ENCODE data around the gene ARHGAP28.

Gene ARHGAP28

DNA sequence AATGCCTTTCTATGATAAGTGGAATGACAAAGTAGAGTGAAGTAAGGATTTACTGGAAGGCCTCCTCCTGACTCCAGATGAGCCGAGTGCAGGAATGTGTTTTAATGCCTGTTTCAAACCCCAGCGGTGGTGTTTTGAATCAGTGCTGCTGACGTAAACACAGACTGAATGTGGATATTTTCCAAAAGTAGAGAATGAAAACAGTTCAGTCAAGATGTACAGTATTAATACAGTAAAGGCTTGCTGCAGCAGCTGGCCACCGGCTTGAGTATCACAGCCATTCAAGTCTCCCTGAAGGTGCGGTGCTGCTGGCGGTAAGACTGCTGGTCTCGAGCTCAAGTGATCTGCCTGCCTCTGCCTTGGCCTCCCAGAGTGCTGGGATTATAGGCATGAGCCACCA is 46.7 kb downstream of the ARHGAP28 start:
- H3K9me3 ChIP-seq (ENCODE audit: control insufficient read depth, low read length) = no peaks in the 10 kb centered on the region
- H3K36me3 ChIP-seq (ENCODE audit: control insufficient read depth in 1 of 2, insufficient read depth in 2 of 2, low read depth in 1 of 2, low read length in 2 of 2) = no peaks in the 10 kb centered on the region
- no peak overlapping the region for H3K27ac ChIP-seq (ENCODE audit: low read length, poor library complexity, severe bottlenecking)
- H3K27me3 ChIP-seq (ENCODE audit: control insufficient read depth in 1 of 2, insufficient read depth in 1 of 2, low read length in 2 of 2) = no peaks in the 10 kb centered on the region
- H3K4me3 ChIP-seq (ENCODE audit: insufficient read depth in 1 of 2, low read depth in 1 of 2, low read length in 2 of 2) = peak overlapping the region in 1 of 2 experiments; percentile 44
- no peak overlapping the region for H3K18ac ChIP-seq (ENCODE audit: low read depth in 1 of 2, low read length in 2 of 2)
- no peak overlapping the region for H3K14ac ChIP-seq (ENCODE audit: low read length in 2 of 2)
- no peak overlapping the region for H2BK120ac ChIP-seq (ENCODE audit: low read depth, low read length)
- no peak overlapping the region for H2AFZ ChIP-seq (ENCODE audit: low read depth, low read length)
- peak; percentile 71 for DNase-seq
- H2BK15ac ChIP-seq (ENCODE audit: low read depth, poor library complexity, severe bottlenecking) = no peak overlapping the region
- H2BK5ac ChIP-seq (ENCODE audit: low read depth, low read length, poor library complexity, severe bottlenecking) = no peak overlapping the region
- H3K79me1 ChIP-seq (replicated peaks; ENCODE audit: low read length, poor library complexity, severe bottlenecking) = peaks cover 2% of the 10 kb centered on the region
- peaks cover 11% of the 10 kb centered on the region for H3K4me1 ChIP-seq (ENCODE audit: control insufficient read depth, insufficient read depth, low read depth, low read length)
- H3K4me2 ChIP-seq (ENCODE audit: low read length, poor library complexity, severe bottlenecking) = no peak overlapping the region
- no peak overlapping the region for H2AK5ac ChIP-seq (ENCODE audit: low read length, severe bottlenecking)
- H4K91ac ChIP-seq (ENCODE audit: low read length) = no peak overlapping the region
- H3K9ac ChIP-seq (ENCODE audit: low read length) = peak overlapping the region; percentile 81
- H4K8ac ChIP-seq (ENCODE audit: low read length) = peak overlapping the region; percentile 84
- no peak overlapping the region for H3K4ac ChIP-seq (ENCODE audit: low read depth in 1 of 2, low read length in 2 of 2)
- no peak overlapping the region for H3K23ac ChIP-seq (ENCODE audit: low read length in 2 of 2)
- WGBS = 60% methylated on average over 7 of the region's 7 CpGs
- H2BK12ac ChIP-seq (ENCODE audit: low read length in 2 of 2) = peak overlapping the region in 1 of 2 experiments; percentile 4

- Histone ChIP-seq H2BK12ac (ENCODE audit: low read length in 2 of 2) (no peak overlapping the region), H2AK5ac (ENCODE audit: low read length, severe bottlenecking) (no peak overlapping the region)
- WGBS = 92% methylated on average over 3 of the region's 3 CpGs
Observed at GRCh38 chr18:6777509-6777908, 48.0 kb downstream of the ARHGAP28 start.

DNA sequence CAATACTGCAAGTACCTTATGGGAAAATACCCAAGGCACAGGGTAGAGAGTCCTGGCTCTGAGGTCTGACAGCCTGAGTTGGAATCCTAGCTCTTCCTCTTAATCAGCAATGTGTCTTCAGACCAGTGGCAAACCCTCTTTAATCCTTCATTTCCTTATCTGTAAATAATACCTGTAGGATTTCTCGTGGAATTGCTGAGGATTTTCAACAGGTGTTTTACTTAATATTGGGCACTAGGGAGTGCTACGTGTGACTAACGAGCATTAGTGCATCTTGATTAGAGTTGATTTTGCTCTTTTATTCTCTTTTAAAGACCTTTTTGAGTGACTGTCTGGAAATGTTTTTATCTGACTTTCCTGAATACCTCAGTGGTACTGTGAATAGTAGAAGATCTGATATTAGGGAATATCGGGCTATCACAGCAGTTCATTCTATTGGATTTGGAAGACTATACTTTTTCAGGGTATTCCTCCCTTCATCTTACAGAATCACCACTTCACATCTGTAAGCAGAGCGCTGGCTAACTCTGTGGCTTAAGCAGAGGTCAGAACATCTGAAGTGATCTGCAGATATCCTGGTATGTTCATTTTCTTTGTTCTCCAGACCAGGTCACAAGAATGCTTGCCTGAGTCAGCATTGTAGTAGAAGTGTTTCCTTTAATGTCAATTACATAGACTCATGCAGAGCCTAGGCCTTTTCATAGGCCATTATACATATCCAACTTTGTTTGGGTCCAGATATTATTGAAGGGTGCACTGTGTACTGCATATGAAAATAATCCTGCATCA is 49.1 kb downstream of the ARHGAP28 start:
- H2BK15ac ChIP-seq (ENCODE audit: low read depth, poor library complexity, severe bottlenecking) = no peak overlapping the region
- no peak overlapping the region for H3K18ac ChIP-seq (ENCODE audit: low read depth in 1 of 2, low read length in 2 of 2)
- no peak overlapping the region for H3K9ac ChIP-seq (ENCODE audit: low read length)

More at GRCh38 chr18:6777509-6777908, 48.0 kb downstream of the ARHGAP28 start:
- Histone ChIP-seq H4K8ac (ENCODE audit: low read length) (no peak overlapping the region), H3K4me1 (ENCODE audit: control insufficient read depth, insufficient read depth, low read depth, low read length) (peaks cover 14% of the 10 kb centered on the region), H3K9me3 (ENCODE audit: control insufficient read depth, low read length) (no peaks in the 10 kb centered on the region), H3K27ac (ENCODE audit: low read length, poor library complexity, severe bottlenecking) (no peak overlapping the region), H3K9ac (ENCODE audit: low read length) (no peak overlapping the region), H2BK15ac (ENCODE audit: low read depth, poor library complexity, severe bottlenecking) (no peak overlapping the region), H3K14ac (ENCODE audit: low read length in 2 of 2) (no peak overlapping the region), H3K36me3 (ENCODE audit: control insufficient read depth in 1 of 2, insufficient read depth in 2 of 2, low read depth in 1 of 2, low read length in 2 of 2) (no peaks in the 10 kb centered on the region), H2AFZ (ENCODE audit: low read depth, low read length) (no peak overlapping the region), H3K23ac (ENCODE audit: low read length in 2 of 2) (no peak overlapping the region), H3K4me2 (ENCODE audit: low read length, poor library complexity, severe bottlenecking) (no peak overlapping the region), H3K4ac (ENCODE audit: low read depth in 1 of 2, low read length in 2 of 2) (no peak overlapping the region), H3K79me1 (replicated peaks; ENCODE audit: low read length, poor library complexity, severe bottlenecking) (peaks cover 3% of the 10 kb centered on the region), H3K4me3 (ENCODE audit: insufficient read depth in 1 of 2, low read depth in 1 of 2, low read length in 2 of 2) (no peak overlapping the region), H3K27me3 (ENCODE audit: control insufficient read depth in 1 of 2, insufficient read depth in 1 of 2, low read length in 2 of 2) (no peaks in the 10 kb centered on the region), H4K91ac (ENCODE audit: low read length) (no peak overlapping the region), H2BK120ac (ENCODE audit: low read depth, low read length) (no peak overlapping the region), H2BK5ac (ENCODE audit: low read depth, low read length, poor library complexity, severe bottlenecking) (no peak overlapping the region), H3K18ac (ENCODE audit: low read depth in 1 of 2, low read length in 2 of 2) (no peak overlapping the region)
- DNase-seq = no peak

GRCh38 chr18:6781142-6781714 is 51.7 kb downstream of the ARHGAP28 start:
- WGBS = 19% methylated on average over 7 of the region's 7 CpGs

More for the DNA sequence above, 49.1 kb downstream of the ARHGAP28 start:
- Histone ChIP-seq H3K36me3 (ENCODE audit: control insufficient read depth in 1 of 2, insufficient read depth in 2 of 2, low read depth in 1 of 2, low read length in 2 of 2) (no peaks in the 10 kb centered on the region), H4K8ac (ENCODE audit: low read length) (no peak overlapping the region), H3K4me1 (ENCODE audit: control insufficient read depth, insufficient read depth, low read depth, low read length) (peaks cover 14% of the 10 kb centered on the region), H3K23ac (ENCODE audit: low read length in 2 of 2) (no peak overlapping the region), H2AFZ (ENCODE audit: low read depth, low read length) (no peak overlapping the region), H2BK5ac (ENCODE audit: low read depth, low read length, poor library complexity, severe bottlenecking) (no peak overlapping the region), H2BK12ac (ENCODE audit: low read length in 2 of 2) (no peak overlapping the region), H2BK120ac (ENCODE audit: low read depth, low read length) (no peak overlapping the region), H3K27ac (ENCODE audit: low read length, poor library complexity, severe bottlenecking) (no peak overlapping the region), H3K4me2 (ENCODE audit: low read length, poor library complexity, severe bottlenecking) (peak overlapping the region; percentile 17), H3K27me3 (ENCODE audit: control insufficient read depth in 1 of 2, insufficient read depth in 1 of 2, low read length in 2 of 2) (no peaks in the 10 kb centered on the region), H2AK5ac (ENCODE audit: low read length, severe bottlenecking) (no peak overlapping the region), H3K9me3 (ENCODE audit: control insufficient read depth, low read length) (no peaks in the 10 kb centered on the region), H4K91ac (ENCODE audit: low read length) (no peak overlapping the region), H3K4me3 (ENCODE audit: insufficient read depth in 1 of 2, low read depth in 1 of 2, low read length in 2 of 2) (no peak overlapping the region), H3K14ac (ENCODE audit: low read length in 2 of 2) (no peak overlapping the region), H3K79me1 (replicated peaks; ENCODE audit: low read length, poor library complexity, severe bottlenecking) (peaks cover 3% of the 10 kb centered on the region), H3K4ac (ENCODE audit: low read depth in 1 of 2, low read length in 2 of 2) (no peak overlapping the region)
- DNase-seq = no peak
- WGBS = 85% methylated on average over 4 of the region's 5 CpGs

More at GRCh38 chr18:6781142-6781714, 51.7 kb downstream of the ARHGAP28 start:
- Histone ChIP-seq H3K4ac (ENCODE audit: low read depth in 1 of 2, low read length in 2 of 2) (peak overlapping the region in 1 of 2 experiments; percentile 30), H3K9ac (ENCODE audit: low read length) (peak overlapping the region; percentile 70), H3K79me1 (replicated peaks; ENCODE audit: low read length, poor library complexity, severe bottlenecking) (peaks cover 3% of the 10 kb centered on the region), H2BK12ac (ENCODE audit: low read length in 2 of 2) (peak overlapping the region in 1 of 2 experiments; percentile 45), H2AFZ (ENCODE audit: low read depth, low read length) (no peak overlapping the region), H3K27me3 (ENCODE audit: control insufficient read depth in 1 of 2, insufficient read depth in 1 of 2, low read length in 2 of 2) (no peaks in the 10 kb centered on the region), H2AK5ac (ENCODE audit: low read length, severe bottlenecking) (peak overlapping the region; percentile 1), H3K9me3 (ENCODE audit: control insufficient read depth, low read length) (no peaks in the 10 kb centered on the region), H3K4me3 (ENCODE audit: insufficient read depth in 1 of 2, low read depth in 1 of 2, low read length in 2 of 2) (peak overlapping the region in 1 of 2 experiments; percentile 36), H3K36me3 (ENCODE audit: control insufficient read depth in 1 of 2, insufficient read depth in 2 of 2, low read depth in 1 of 2, low read length in 2 of 2) (no peaks in the 10 kb centered on the region), H3K14ac (ENCODE audit: low read length in 2 of 2) (no peak overlapping the region), H4K91ac (ENCODE audit: low read length) (peak overlapping the region; percentile 34), H3K4me2 (ENCODE audit: low read length, poor library complexity, severe bottlenecking) (no peak overlapping the region), H3K18ac (ENCODE audit: low read depth in 1 of 2, low read length in 2 of 2) (peak overlapping the region; percentile 37 to 77), H4K8ac (ENCODE audit: low read length) (peak overlapping the region; percentile 93), H2BK120ac (ENCODE audit: low read depth, low read length) (peak overlapping the region; percentile 68), H3K27ac (ENCODE audit: low read length, poor library complexity, severe bottlenecking) (no peak overlapping the region), H3K4me1 (ENCODE audit: control insufficient read depth, insufficient read depth, low read depth, low read length) (peaks cover 11% of the 10 kb centered on the region), H2BK15ac (ENCODE audit: low read depth, poor library complexity, severe bottlenecking) (no peak overlapping the region), H3K23ac (ENCODE audit: low read length in 2 of 2) (no peak overlapping the region), H2BK5ac (ENCODE audit: low read depth, low read length, poor library complexity, severe bottlenecking) (no peak overlapping the region)
- DNase-seq = peak; percentile 43
